ENCODE results near the gene SPINT1.

- no peak for TF ChIP-seq CREB1 (IDR thresholded peaks at IDR 0.05; ENCODE audit: low read depth)
- TF ChIP-seq RAD21 (IDR thresholded peaks at IDR 0.05; ENCODE audit: low read depth): no peak
- TF ChIP-seq YY1 (IDR thresholded peaks at IDR 0.05; ENCODE audit: low read depth): no peak
- no peak for TF ChIP-seq EP300 (IDR thresholded peaks at IDR 0.05; ENCODE audit: borderline replicate concordance)
- no peak for TF ChIP-seq TAF1 (IDR thresholded peaks at IDR 0.05; ENCODE audit: low read depth)
- no peak for TF ChIP-seq TCF12 (IDR thresholded peaks at IDR 0.05; ENCODE audit: low read depth)
- TF ChIP-seq USF1 (IDR thresholded peaks at IDR 0.05): no peak
- no peak for TF ChIP-seq MAX (IDR thresholded peaks at IDR 0.05)
- no peak for TF ChIP-seq ZBTB7A (IDR thresholded peaks at IDR 0.05; ENCODE audit: low read depth)
- no peak for TF ChIP-seq REST (IDR thresholded peaks at IDR 0.05; ENCODE audit: low read depth)
- no peak for TF ChIP-seq FOXM1 (IDR thresholded peaks at IDR 0.05; ENCODE audit: borderline replicate concordance, low read depth)
- no peak for TF ChIP-seq CEBPB (IDR thresholded peaks at IDR 0.05)
- TF ChIP-seq EGR1 (IDR thresholded peaks at IDR 0.05): no peak
- TF ChIP-seq TEAD4 (IDR thresholded peaks at IDR 0.05): no peak
Observed at GRCh38 chr15:40855706-40856234, 11.9 kb downstream of the SPINT1 start.

All from Ishikawa (cell line).